Measurements from ENCODE around the gene CA4.
A peak's percentile ranks its signal among the peaks of the same experiment; 100 is the strongest.

Gene CA4

DNA sequence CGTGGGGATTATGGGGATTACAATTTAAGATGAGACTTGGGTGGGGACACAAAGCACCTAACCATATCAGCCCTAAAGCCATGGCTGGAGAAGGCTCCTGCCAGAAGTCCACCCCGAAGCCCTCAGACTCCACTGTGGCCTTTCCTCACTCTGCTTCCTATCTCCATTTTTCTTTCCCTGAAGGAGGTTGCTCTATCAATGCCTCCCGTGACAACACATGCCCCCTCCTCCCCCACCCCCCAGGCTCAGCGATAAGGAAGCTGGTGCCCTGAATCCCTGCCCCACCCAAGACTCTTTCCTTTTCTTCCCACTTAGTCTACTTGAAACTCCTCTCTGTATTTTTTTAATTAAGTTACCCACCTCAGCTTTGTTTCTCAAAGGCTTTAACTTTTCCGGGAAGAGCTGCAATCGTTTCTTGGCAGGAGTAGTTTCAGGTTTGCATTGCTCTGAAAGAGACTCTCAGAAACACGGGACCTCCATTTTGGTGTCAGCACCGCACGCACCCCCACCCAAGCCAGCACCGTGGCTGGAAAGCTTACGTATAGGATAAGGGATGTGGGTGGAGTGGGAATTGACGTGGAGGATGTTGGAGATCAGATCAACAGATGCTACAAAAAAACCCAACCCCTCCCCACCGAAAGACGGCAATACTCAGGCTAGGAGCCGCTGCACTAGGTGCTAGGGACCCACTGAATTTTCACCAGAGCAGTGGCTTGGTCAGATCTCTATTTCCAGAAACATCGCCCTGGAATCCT is 15.2 kb upstream of the CA4 start:
- H2AFZ ChIP-seq: peak overlapping the region; percentile 78
- H3K27me3 ChIP-seq (ENCODE audit: control insufficient read depth, insufficient read depth, low read length): peaks cover 4% of the 10 kb centered on the region
- peak overlapping the region; percentile 85 for H3K4me2 ChIP-seq (ENCODE audit: low read length)
- H3K9me3 ChIP-seq (ENCODE audit: control insufficient read depth, low read length): no peaks in the 10 kb centered on the region
- peak overlapping the region; percentile 47 for H3K27ac ChIP-seq
- H3K9ac ChIP-seq: no peak overlapping the region
- H3K4me3 ChIP-seq (ENCODE audit: low read depth, low read length): peak overlapping the region; percentile 81
- H3K36me3 ChIP-seq (ENCODE audit: control insufficient read depth, insufficient read depth, low read length): no peaks in the 10 kb centered on the region
- no peaks in the 10 kb centered on the region for H3K4me1 ChIP-seq
- TF ChIP-seq, protein P1, sequence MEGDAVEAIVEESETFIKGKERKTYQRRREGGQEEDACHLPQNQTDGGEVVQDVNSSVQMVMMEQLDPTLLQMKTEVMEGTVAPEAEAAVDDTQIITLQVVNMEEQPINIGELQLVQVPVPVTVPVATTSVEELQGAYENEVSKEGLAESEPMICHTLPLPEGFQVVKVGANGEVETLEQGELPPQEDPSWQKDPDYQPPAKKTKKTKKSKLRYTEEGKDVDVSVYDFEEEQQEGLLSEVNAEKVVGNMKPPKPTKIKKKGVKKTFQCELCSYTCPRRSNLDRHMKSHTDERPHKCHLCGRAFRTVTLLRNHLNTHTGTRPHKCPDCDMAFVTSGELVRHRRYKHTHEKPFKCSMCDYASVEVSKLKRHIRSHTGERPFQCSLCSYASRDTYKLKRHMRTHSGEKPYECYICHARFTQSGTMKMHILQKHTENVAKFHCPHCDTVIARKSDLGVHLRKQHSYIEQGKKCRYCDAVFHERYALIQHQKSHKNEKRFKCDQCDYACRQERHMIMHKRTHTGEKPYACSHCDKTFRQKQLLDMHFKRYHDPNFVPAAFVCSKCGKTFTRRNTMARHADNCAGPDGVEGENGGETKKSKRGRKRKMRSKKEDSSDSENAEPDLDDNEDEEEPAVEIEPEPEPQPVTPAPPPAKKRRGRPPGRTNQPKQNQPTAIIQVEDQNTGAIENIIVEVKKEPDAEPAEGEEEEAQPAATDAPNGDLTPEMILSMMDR (IDR thresholded peaks at IDR 0.05): no peak
- no peaks in the 10 kb centered on the region for H3K79me2 ChIP-seq

DNA sequence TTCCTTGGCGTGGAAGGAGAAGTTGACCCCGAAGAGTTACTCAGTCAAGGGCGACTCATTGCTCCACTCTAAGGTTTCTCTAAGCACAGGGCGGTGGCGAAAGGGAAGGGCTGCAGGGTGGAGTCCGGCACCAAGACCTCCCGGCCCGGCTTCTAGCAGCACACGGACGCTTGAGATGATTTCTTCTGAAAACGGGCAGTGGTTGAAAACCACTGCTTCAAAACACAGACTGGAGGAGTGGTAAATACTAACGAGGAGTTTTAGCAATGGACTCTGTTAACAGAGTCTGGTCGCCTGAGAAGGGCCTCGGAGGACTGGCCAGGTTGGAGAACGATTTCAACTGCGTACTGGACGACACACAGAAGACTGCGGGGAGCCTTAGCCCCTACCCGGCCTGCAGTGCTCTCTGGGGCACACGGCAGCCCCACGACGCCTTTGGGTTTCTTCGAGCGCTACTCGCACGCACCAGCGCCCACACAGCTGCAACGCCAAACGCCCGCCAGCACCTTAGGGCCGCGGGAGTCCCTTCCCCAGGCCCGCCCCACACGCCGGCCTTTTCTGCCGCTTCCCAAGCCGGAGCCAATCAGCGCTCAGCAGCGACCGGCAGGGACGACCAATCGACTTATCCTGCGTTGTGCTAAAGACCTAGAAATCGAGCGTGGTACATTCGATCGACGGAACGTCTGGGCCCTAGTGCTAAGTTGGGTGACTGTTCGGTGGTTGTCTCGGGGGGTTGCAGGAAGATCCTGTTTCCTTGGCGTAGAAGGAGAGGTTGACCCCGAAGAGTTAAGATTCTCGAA is 14.4 kb upstream of the CA4 start:
- TF ChIP-seq, protein P1 (IDR thresholded peaks at IDR 0.05): no peak
- peak overlapping the region; percentile 81 for H3K4me3 ChIP-seq (ENCODE audit: low read depth, low read length)
- no peaks in the 10 kb centered on the region for H3K9me3 ChIP-seq (ENCODE audit: control insufficient read depth, low read length)
- H3K4me1 ChIP-seq: no peaks in the 10 kb centered on the region
- peak overlapping the region; percentile 47 for H3K27ac ChIP-seq
- H3K9ac ChIP-seq: no peak overlapping the region
- H3K27me3 ChIP-seq (ENCODE audit: control insufficient read depth, insufficient read depth, low read length): peaks cover 4% of the 10 kb centered on the region
- H3K4me2 ChIP-seq (ENCODE audit: low read length): peak overlapping the region; percentile 85
- H3K36me3 ChIP-seq (ENCODE audit: control insufficient read depth, insufficient read depth, low read length): no peaks in the 10 kb centered on the region
- H2AFZ ChIP-seq: peak overlapping the region; percentile 78
- H3K79me2 ChIP-seq: no peaks in the 10 kb centered on the region

DNA sequence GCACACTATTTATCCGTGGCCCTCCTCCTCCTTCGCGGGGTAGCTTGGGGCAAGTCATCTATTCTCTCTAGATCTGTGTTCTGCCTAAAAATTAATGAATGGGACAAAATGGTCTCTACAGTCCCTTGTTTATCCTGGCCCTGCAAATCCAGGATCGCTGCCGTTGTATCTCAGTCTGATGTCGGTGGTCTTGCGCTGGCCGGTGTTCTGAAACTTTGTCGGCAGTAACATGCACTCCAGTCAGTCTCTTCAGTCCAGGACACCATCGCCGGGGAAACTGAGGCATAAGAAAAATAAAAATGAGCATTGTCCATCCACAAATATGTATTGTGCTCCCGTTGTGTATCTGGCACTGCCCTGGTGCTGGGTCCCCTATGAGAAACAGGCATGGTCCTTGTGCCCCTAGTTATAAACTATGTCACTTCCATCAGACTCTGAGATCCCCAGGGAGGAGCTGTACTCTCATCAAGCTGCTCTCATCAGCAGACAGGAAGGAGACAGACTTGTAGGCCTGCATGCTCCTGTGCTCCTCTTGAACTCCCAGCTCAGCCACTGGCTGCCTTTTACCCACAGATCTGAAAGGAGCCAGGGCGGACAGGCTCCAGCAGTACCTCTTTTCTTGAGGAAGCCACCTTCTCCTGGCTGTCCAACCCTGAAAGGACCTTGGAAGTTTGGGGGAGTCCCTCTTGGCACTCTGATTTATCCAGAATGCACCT is 13.7 kb upstream of the CA4 start:
- H3K4me1 ChIP-seq: no peaks in the 10 kb centered on the region
- H3K27ac ChIP-seq: no peak overlapping the region
- no peak overlapping the region for H3K4me3 ChIP-seq (ENCODE audit: low read depth, low read length)
- H3K27me3 ChIP-seq (ENCODE audit: control insufficient read depth, insufficient read depth, low read length): peaks cover 6% of the 10 kb centered on the region
- H3K4me2 ChIP-seq (ENCODE audit: low read length): peak overlapping the region; percentile 85
- H3K79me2 ChIP-seq: no peaks in the 10 kb centered on the region
- H3K9me3 ChIP-seq (ENCODE audit: control insufficient read depth, low read length): no peaks in the 10 kb centered on the region
- no peak overlapping the region for H3K9ac ChIP-seq
- no peaks in the 10 kb centered on the region for H3K36me3 ChIP-seq (ENCODE audit: control insufficient read depth, insufficient read depth, low read length)
- TF ChIP-seq, protein P1 (IDR thresholded peaks at IDR 0.05): no peak
- peak overlapping the region; percentile 78 for H2AFZ ChIP-seq

DNA sequence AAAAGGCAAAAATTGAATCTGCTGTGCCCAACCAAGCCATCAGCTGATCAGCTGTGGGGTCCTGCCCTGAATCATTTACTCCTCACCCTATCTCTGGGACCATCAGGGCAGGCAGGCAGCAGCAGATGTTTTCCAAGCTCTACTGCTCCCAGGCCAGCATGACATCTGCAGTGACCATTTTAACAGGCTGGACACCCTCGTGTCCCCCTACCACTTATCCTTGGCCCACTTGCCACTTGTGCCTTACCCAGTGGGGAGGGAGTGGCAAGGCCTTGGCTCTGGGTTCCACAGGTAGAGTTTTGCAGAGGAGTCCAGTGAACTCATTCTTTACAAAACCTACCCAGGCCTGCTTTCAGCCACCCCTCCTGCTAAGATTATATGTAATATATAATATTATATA is 12.0 kb upstream of the CA4 start:
- no peak overlapping the region for H2AFZ ChIP-seq
- peaks cover 5% of the 10 kb centered on the region for H3K4me1 ChIP-seq
- H3K27me3 ChIP-seq (ENCODE audit: control insufficient read depth, insufficient read depth, low read length): peaks cover 10% of the 10 kb centered on the region
- H3K9ac ChIP-seq: no peak overlapping the region
- H3K36me3 ChIP-seq (ENCODE audit: control insufficient read depth, insufficient read depth, low read length): no peaks in the 10 kb centered on the region
- H3K4me3 ChIP-seq (ENCODE audit: low read depth, low read length): no peak overlapping the region
- no peak overlapping the region for H3K27ac ChIP-seq
- TF ChIP-seq, protein P1 (IDR thresholded peaks at IDR 0.05): no peak
- no peaks in the 10 kb centered on the region for H3K9me3 ChIP-seq (ENCODE audit: control insufficient read depth, low read length)
- no peaks in the 10 kb centered on the region for H3K79me2 ChIP-seq
- no peak overlapping the region for H3K4me2 ChIP-seq (ENCODE audit: low read length)

Measured in parathyroid adenoma (tissue), 2 donors.